Esophagus (tissue), 2 donors: ENCODE measurements around the gene TUBB2A. TPM values are rescaled to one million over a fixed set of nuclear protein-coding genes. Genes with fewer than 3 reads are reported as not detected.

Experiments used
- H3K27ac ChIP-seq, 2 donors: one replicate each; pipeline ENCODE4 v1.5.1; 2013; ENCODE audit warnings: low read depth in 2 of 2, mild to moderate bottlenecking in 2 of 2, inconsistent platforms in 1 of 2, low read length in 1 of 2, moderate library complexity in 1 of 2
- H3K27me3 ChIP-seq, 2 donors: one replicate each; pipeline ENCODE4 v1.6.1; 2013; ENCODE audit warnings: low read length in 2 of 2, control low read depth in 1 of 2, mild to moderate bottlenecking in 1 of 2; ENCODE audit not compliant: insufficient read depth in 2 of 2, control insufficient read depth in 1 of 2
- H3K36me3 ChIP-seq, 2 donors: one replicate each; pipeline ENCODE4 v1.6.1; 2013; ENCODE audit warnings: low read length in 1 of 2; ENCODE audit not compliant: control insufficient read depth in 2 of 2, insufficient read depth in 2 of 2
- H3K4me1 ChIP-seq, 2 donors: one replicate each; pipeline ENCODE4 v1.6.1; 2013; ENCODE audit warnings: low read length in 1 of 2; ENCODE audit not compliant: control insufficient read depth in 2 of 2, insufficient read depth in 2 of 2
- H3K4me3 ChIP-seq, 2 donors: one replicate each; pipeline ENCODE4 v1.5.1; 2013; ENCODE audit warnings: low read length in 2 of 2, mild to moderate bottlenecking in 2 of 2, low read depth in 1 of 2, moderate library complexity in 1 of 2
- H3K9me3 ChIP-seq, 2 donors: one replicate each; pipeline ENCODE4 v1.6.1; 2013; ENCODE audit warnings: mild to moderate bottlenecking in 2 of 2, low read depth in 1 of 2, low read length in 1 of 2, moderate library complexity in 1 of 2; ENCODE audit not compliant: control insufficient read depth in 2 of 2, insufficient read depth in 1 of 2
- WGBS, 2 donors: extraction: QIAGEN DNeasy Blood & Tissue Kit; methylation state at CpG; one replicate each; pipeline ENCODE4 v1.1.7; 2013; 5-methylcytosine and 5-hydroxymethylcytosine counted together
- polyA plus RNA-seq, 2 donors: library from polyadenylated mRNA; stranded (reverse); fragments of 200-250 nt; gene quantifications; one replicate each; pipeline ENCODE4 v1.2.3, GENCODE V29; 2013
- donor health status: healthy with polysubstance abuse.
- donor health status: Bipolar disorder and iron deficiency.

Gene TUBB2A
- polyA plus RNA-seq, 2 donors = 23.3 to 115 TPM

DNA sequence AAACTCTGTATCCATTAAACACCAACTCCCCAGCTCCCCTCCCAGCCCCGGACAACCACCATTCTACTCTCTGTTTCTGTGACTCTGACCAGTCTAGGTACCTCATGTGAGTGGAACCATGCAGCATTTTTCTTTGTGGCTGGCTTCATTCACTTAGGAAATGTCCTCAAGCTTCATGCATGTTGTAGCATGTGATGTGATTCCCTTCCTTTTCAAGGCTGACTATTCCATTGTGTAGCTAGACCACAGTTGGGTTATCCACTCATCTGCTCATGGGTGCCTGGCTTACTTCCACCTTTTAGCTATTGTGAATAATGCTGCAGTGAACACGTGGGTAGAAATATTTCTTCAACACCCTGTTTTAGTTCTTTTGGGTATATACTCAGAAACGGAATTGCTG lies 47.6 kb downstream of the TUBB2A start:
- 69 to 75% methylated on average over 3 of the region's 3 CpGs for WGBS, 2 donors
- H3K36me3 ChIP-seq = peaks cover 22 to 37% of the 10 kb centered on the region in 2 donors

DNA sequence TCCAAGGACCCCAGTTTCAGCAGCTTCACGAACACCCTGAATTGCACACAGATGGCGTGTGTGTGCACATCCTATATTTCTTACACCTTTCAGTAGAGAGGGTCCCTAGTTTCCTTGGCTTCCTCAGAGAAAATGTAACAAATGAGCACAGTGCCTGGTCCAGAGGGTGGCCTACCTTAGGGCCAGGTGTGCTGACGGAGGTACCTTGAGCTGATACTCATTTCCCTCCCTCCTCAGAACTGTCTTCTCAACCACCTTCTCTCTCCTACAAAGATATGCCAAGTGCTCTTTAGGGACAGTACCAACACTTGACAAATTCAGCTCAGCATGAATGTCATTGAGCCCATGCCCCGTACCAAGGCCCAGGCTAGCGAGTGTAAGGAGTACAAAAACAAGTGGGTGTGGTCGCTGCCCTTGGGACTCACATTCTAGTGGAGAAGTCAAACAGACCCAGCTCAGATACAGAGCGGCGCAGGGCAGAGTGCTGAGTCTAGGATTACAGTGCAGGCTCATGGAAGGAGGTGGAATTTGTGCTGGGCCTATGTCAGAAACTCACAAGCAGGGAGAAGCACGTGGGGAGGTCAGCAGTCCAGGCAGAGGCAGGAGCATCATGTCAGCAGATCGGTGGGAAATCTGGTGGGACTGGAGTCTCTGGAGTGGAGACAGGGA lies 48.5 kb downstream of the TUBB2A start:
- no peaks in the 10 kb centered on the region for H3K9me3 ChIP-seq
- no peak overlapping the region for H3K4me3 ChIP-seq
- no peaks in the 10 kb centered on the region for H3K27me3 ChIP-seq
- H3K27ac ChIP-seq = no peak overlapping the region
- H3K36me3 ChIP-seq = peaks cover 15 to 35% of the 10 kb centered on the region in 2 donors
- H3K4me1 ChIP-seq = no peaks in the 10 kb centered on the region
- WGBS, 2 donors = 78 to 85% methylated on average over 10 of the region's 10 CpGs

More for the DNA sequence above, 47.6 kb downstream of the TUBB2A start:
- Histone ChIP-seq H3K4me3 (no peak overlapping the region), H3K4me1 (no peaks in the 10 kb centered on the region), H3K9me3 (no peaks in the 10 kb centered on the region), H3K27ac (no peak overlapping the region), H3K27me3 (no peaks in the 10 kb centered on the region)

Other genes with a start within 250 kb of the TUBB2A start
- gene SERPINB6, start 186.0 kb downstream of the TUBB2A start, polyA plus RNA-seq = 10 to 100 TPM; 86.1 to 95.7 TPM
- 10 to 100 TPM; 24.2 to 40.0 TPM for gene NQO2, start 157.7 kb downstream of the TUBB2A start, polyA plus RNA-seq
- gene RIPK1, start 89.0 kb downstream of the TUBB2A start, polyA plus RNA-seq = 10 to 100 TPM; 11.1 to 13.3 TPM
- gene BPHL, start 38.8 kb downstream of the TUBB2A start, polyA plus RNA-seq = 10 to 100 TPM; 12.5 to 13.2 TPM
- 1 to 10 TPM; 1.6 to 8.4 TPM for gene TUBB2B, start 70.1 kb upstream of the TUBB2A start, polyA plus RNA-seq
- 10 to 100 TPM; 31.6 to 33.3 TPM for gene PSMG4, start 101.4 kb upstream of the TUBB2A start, polyA plus RNA-seq